H9 (cell line): Measurements from ENCODE around the gene P2RY12. TPM values are rescaled to one million over a fixed set of nuclear protein-coding genes. Genes with fewer than 3 reads are reported as not detected.

Source experiments
- DNase-seq: peaks from one replicate; pipeline ENCODE4 v3.0.0-alpha.2; 2017
- H2AFZ ChIP-seq: one replicate; pipeline ENCODE4 v1.6.1; 2013; ENCODE audit warnings: mild to moderate bottlenecking, low read length, control low read depth, moderate library complexity
- H2AK5ac ChIP-seq: 2 replicates; pipeline ENCODE4 v1.6.1; 2013; ENCODE audit warnings: low read length, control low read depth, mixed read lengths; ENCODE audit not compliant: insufficient read length
- H2BK120ac ChIP-seq: one replicate; pipeline ENCODE4 v1.6.1; 2013; ENCODE audit warnings: low read depth, mild to moderate bottlenecking, low read length, control low read depth, inconsistent platforms; ENCODE audit not compliant: poor library complexity, severe bottlenecking
- H2BK12ac ChIP-seq: 2 replicates; pipeline ENCODE4 v1.6.1; 2013; ENCODE audit warnings: low read length, control low read depth, mixed read lengths, low read depth; ENCODE audit not compliant: insufficient read length
- H2BK15ac ChIP-seq: 2 replicates; pipeline ENCODE4 v1.6.1; 2013; ENCODE audit warnings: low read depth, low read length, control low read depth
- H2BK20ac ChIP-seq: one replicate; pipeline ENCODE4 v1.6.1; 2013; ENCODE audit warnings: low read depth, mild to moderate bottlenecking, low read length, control low read depth, inconsistent platforms; ENCODE audit not compliant: poor library complexity, severe bottlenecking
- H2BK5ac ChIP-seq: 2 replicates; pipeline ENCODE4 v1.6.1; 2013; ENCODE audit warnings: low read length, control low read depth, mixed read lengths; ENCODE audit not compliant: insufficient read length
- H3K14ac ChIP-seq: 2 replicates; pipeline ENCODE4 v1.6.1; 2013; ENCODE audit warnings: low read length, control low read depth; ENCODE audit not compliant: insufficient read depth
- H3K18ac ChIP-seq: 2 replicates; pipeline ENCODE4 v1.6.1; 2013; ENCODE audit warnings: low read depth, mild to moderate bottlenecking, mixed read lengths, low read length, control low read depth; ENCODE audit not compliant: insufficient read length
- H3K23ac ChIP-seq: 2 replicates; pipeline ENCODE4 v1.6.1; 2013; ENCODE audit warnings: low read length, control low read depth, mixed read lengths, low read depth; ENCODE audit not compliant: insufficient read length
- H3K23me2 ChIP-seq: 2 replicates; pipeline ENCODE4 v1.6.1; 2013; ENCODE audit warnings: low read depth, mild to moderate bottlenecking, mixed read lengths, low read length, control low read depth; ENCODE audit not compliant: insufficient read length, poor library complexity, severe bottlenecking
- H3K27ac ChIP-seq: 2 replicates; pipeline ENCODE4 v1.5.1; 2013; ENCODE audit warnings: low read length, control low read depth, mixed read lengths, low read depth; ENCODE audit not compliant: insufficient read length
- H3K27me3 ChIP-seq: 2 replicates; pipeline ENCODE4 v1.6.1; 2013; ENCODE audit warnings: low read length, control low read depth, inconsistent platforms; ENCODE audit not compliant: insufficient read depth
- H3K4ac ChIP-seq: 2 replicates; pipeline ENCODE4 v1.6.1; 2013; ENCODE audit warnings: low read depth, mild to moderate bottlenecking, control low read depth, inconsistent platforms, low read length, moderate library complexity
- H3K4me1 ChIP-seq: 2 replicates; pipeline ENCODE4 v1.6.1; 2013; ENCODE audit warnings: low read length, control low read depth, inconsistent platforms; ENCODE audit not compliant: insufficient read depth
- H3K4me2 ChIP-seq: 2 replicates; pipeline ENCODE4 v1.6.1; 2013; ENCODE audit warnings: low read length, control low read depth, mixed read lengths; ENCODE audit not compliant: insufficient read length, insufficient read depth
- H3K56ac ChIP-seq: 2 replicates; pipeline ENCODE4 v1.6.1; 2013; ENCODE audit warnings: low read depth, mild to moderate bottlenecking, mixed read lengths, low read length, control low read depth; ENCODE audit not compliant: insufficient read length
- H3K79me1 ChIP-seq: 2 replicates; pipeline ENCODE4 v1.6.1; 2013; ENCODE audit warnings: low read depth, mild to moderate bottlenecking, moderate library complexity, low read length, control low read depth, inconsistent platforms; ENCODE audit not compliant: insufficient read depth, poor library complexity, severe bottlenecking
- H3K79me2 ChIP-seq: 2 replicates; pipeline ENCODE4 v1.6.1; 2013; ENCODE audit warnings: low read length, control low read depth, inconsistent platforms; ENCODE audit not compliant: insufficient read depth
- H3K9ac ChIP-seq: 2 replicates; pipeline ENCODE4 v1.6.1; 2013; ENCODE audit warnings: low read length, control low read depth, mixed read lengths; ENCODE audit not compliant: insufficient read length; ENCODE audit errors: extremely low read depth
- H3K9me3 ChIP-seq: one replicate; pipeline ENCODE4 v1.6.1; 2013; ENCODE audit warnings: low read depth, low read length, inconsistent platforms; ENCODE audit not compliant: control insufficient read depth
- H3T11ph ChIP-seq: one replicate; pipeline ENCODE4 v1.6.1; 2013; ENCODE audit warnings: mild to moderate bottlenecking, low read length, control low read depth, inconsistent platforms
- H4K20me1 ChIP-seq: one replicate; pipeline ENCODE4 v1.6.1; 2013; ENCODE audit not compliant: control insufficient read depth, insufficient read length, insufficient read depth
- H4K5ac ChIP-seq: 2 replicates; pipeline ENCODE4 v1.6.1; 2013; ENCODE audit warnings: low read depth, mild to moderate bottlenecking, mixed read lengths, low read length, control low read depth; ENCODE audit not compliant: insufficient read length
- H4K8ac ChIP-seq: replicated peaks from 2 replicates; pipeline ENCODE4 v1.6.1; 2013; ENCODE audit warnings: low read length, control low read depth, mixed read lengths, low read depth; ENCODE audit not compliant: insufficient read length
- H4K91ac ChIP-seq: 2 replicates; pipeline ENCODE4 v1.6.1; 2013; ENCODE audit warnings: low read depth, mild to moderate bottlenecking, moderate library complexity, mixed read lengths, low read length, control low read depth; ENCODE audit not compliant: insufficient read length
- H3K27ac Mint-ChIP-seq, 3 experiments: 2 replicates in 2 of 3; 3 replicates in 1 of 3; pipeline ENCODE4 v1.8.0; 2020 to 2021; ENCODE audit warnings: mixed read lengths in 3 of 3, mild to moderate bottlenecking in 1 of 3, moderate library complexity in 1 of 3
- H3K27me3 Mint-ChIP-seq: 2 replicates; pipeline ENCODE4 v1.8.0; 2021; ENCODE audit warnings: low read depth, mild to moderate bottlenecking, moderate library complexity, mixed read lengths
- H3K36me3 Mint-ChIP-seq, 3 experiments: 2 replicates in 2 of 3; 3 replicates in 1 of 3; pipeline ENCODE4 v1.8.0; 2020 to 2021; ENCODE audit warnings: low read depth in 3 of 3, mixed read lengths in 3 of 3; ENCODE audit not compliant: insufficient read depth in 1 of 3
- H3K4me1 Mint-ChIP-seq, 2 experiments: 2 replicates each; pipeline ENCODE4 v1.8.0; 2020; ENCODE audit warnings: mixed read lengths in 2 of 2
- H3K4me3 Mint-ChIP-seq, 2 experiments: 2 replicates in 1 of 2; 3 replicates in 1 of 2; pipeline ENCODE4 v1.8.0; 2020 to 2021; ENCODE audit warnings: mild to moderate bottlenecking in 2 of 2, mixed read lengths in 2 of 2, moderate library complexity in 1 of 2
- H3K9me3 Mint-ChIP-seq, 2 experiments: 2 replicates in 1 of 2; 3 replicates in 1 of 2; pipeline ENCODE4 v1.8.0; 2020; ENCODE audit warnings: mild to moderate bottlenecking in 2 of 2, mixed read lengths in 2 of 2, moderate library complexity in 1 of 2
- WGBS: extraction: QIAGEN DNeasy Blood & Tissue Kit; methylation state at CpG from one replicate; pipeline ENCODE4 v1.1.7; 2013; ENCODE audit warnings: missing lambda C conversion rate, low lambda C conversion rate, mixed read lengths; ENCODE audit not compliant: insufficient read length; ENCODE audit errors: extremely low coverage; 5-methylcytosine and 5-hydroxymethylcytosine counted together
- total RNA-seq: library from RNA; stranded (reverse); gene quantifications from 2 replicates; pipeline ENCODE4 v1.2.1, GENCODE V29; 2021
- TF ChIP-seq, protein P1 (sequence below): fragments of 200-600 bp; sonication (generic); conservative IDR thresholded peaks from 3 replicates; pipeline ENCODE4 v1.8.0; 2021; ENCODE audit warnings: antibody characterized with exemption, mild to moderate bottlenecking

Gene P2RY12
- total RNA-seq, 1 experiment from 2014 or later, result not detected

DNA sequence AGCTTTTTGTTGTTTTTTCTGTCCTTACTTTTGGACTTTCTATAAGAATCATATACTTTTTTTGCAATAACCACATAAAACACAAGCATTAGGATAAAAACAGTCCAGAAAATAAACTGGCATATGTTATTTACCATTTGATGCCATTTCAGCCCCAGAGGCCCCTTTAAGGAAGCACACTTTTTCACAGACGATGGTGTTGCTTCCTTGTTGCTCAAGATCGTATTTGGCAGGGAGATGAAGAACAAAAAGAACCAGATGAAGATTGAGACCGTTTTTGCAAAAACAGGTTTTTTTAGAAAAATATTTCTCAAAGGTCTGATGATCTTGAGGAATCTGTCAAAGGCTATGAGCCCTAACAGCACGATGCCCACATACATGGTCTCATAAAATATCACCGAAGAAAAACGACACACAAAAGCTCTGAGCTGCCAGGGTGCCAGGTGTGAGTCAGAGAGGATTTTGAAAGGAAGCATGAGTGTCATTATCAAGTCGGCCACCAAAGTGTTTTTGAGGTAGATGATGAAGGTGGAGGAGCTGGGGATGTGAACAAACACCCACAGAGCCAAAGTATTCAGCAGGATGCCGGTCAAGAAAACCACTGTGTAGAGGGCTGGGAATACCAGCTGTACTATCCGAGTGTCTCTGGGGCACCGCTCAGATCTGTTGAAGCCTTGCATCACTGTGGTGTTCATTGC is 56.1 kb downstream of the P2RY12 start:
- Histone ChIP-seq H4K8ac (no peak overlapping the region), H3K79me2 (no peaks in the 10 kb centered on the region), H2AK5ac (no peak overlapping the region), H3K23me2 (no peaks in the 10 kb centered on the region), H2BK15ac (no peak overlapping the region), H3K27me3 (no peaks in the 10 kb centered on the region), H2BK5ac (no peak overlapping the region), H3K4me2 (no peak overlapping the region), H3K9ac (no peak overlapping the region), H4K20me1 (no peaks in the 10 kb centered on the region), H3K9me3 (no peaks in the 10 kb centered on the region), H3K79me1 (no peaks in the 10 kb centered on the region), H2BK120ac (no peak overlapping the region), H3K4ac (no peak overlapping the region), H2BK12ac (no peak overlapping the region), H3K18ac (no peak overlapping the region), H3K27ac (no peak overlapping the region), H3K23ac (no peak overlapping the region), H3K14ac (no peak overlapping the region), H2BK20ac (no peak overlapping the region), H4K5ac (no peak overlapping the region), H3K4me1 (no peaks in the 10 kb centered on the region), H4K91ac (no peak overlapping the region), H3K56ac (no peak overlapping the region), H2AFZ (no peak overlapping the region), H3T11ph (no peak overlapping the region)
- no peak overlapping the region for H3K4me3 Mint-ChIP-seq
- peak overlapping the region in 1 of 3 experiments; percentile 46; a peak in 1 of 7 replicates for H3K27ac Mint-ChIP-seq
- no CpG with 5 or more reads among the region's 10 CpGs for WGBS
- H3K36me3 Mint-ChIP-seq, result no peaks in the 10 kb centered on the region
- no peak for DNase-seq
- H3K4me1 Mint-ChIP-seq, result peaks cover 2 to 8% of the 10 kb centered on the region in 2 experiments
- TF ChIP-seq, protein P1, sequence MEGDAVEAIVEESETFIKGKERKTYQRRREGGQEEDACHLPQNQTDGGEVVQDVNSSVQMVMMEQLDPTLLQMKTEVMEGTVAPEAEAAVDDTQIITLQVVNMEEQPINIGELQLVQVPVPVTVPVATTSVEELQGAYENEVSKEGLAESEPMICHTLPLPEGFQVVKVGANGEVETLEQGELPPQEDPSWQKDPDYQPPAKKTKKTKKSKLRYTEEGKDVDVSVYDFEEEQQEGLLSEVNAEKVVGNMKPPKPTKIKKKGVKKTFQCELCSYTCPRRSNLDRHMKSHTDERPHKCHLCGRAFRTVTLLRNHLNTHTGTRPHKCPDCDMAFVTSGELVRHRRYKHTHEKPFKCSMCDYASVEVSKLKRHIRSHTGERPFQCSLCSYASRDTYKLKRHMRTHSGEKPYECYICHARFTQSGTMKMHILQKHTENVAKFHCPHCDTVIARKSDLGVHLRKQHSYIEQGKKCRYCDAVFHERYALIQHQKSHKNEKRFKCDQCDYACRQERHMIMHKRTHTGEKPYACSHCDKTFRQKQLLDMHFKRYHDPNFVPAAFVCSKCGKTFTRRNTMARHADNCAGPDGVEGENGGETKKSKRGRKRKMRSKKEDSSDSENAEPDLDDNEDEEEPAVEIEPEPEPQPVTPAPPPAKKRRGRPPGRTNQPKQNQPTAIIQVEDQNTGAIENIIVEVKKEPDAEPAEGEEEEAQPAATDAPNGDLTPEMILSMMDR, result no peak
- H3K27me3 Mint-ChIP-seq, result no peaks in the 10 kb centered on the region
- H3K9me3 Mint-ChIP-seq, result no peaks in the 10 kb centered on the region
